Activated CD8-positive, alpha-beta T cell treated with anti-CD3 and anti-CD28 coated beads for 36 hours (primary cell): ENCODE data around the gene VRK1. TPM values are rescaled to one million over a fixed set of nuclear protein-coding genes. Genes with fewer than 3 reads are reported as not detected.

Experiments
- ATAC-seq: fragments of 200-7000 bp; cut with Tn5 transposase; one replicate; pipeline ENCODE4 v1.10.0; 2021; ENCODE audit warnings: mild to moderate bottlenecking, moderate library complexity
- CTCF ChIA-PET: fragments of 350-600 bp; sonication (Branson Sonifier 250); formaldehyde crosslinking; loops from one replicate; lab custom pipeline; 2021; ENCODE audit warnings: antibody characterized with exemption; lab: Charles Lee
- POLR2A ChIA-PET: fragments of 350-600 bp; sonication (Branson Sonifier 250); formaldehyde crosslinking; loops from one replicate; lab custom pipeline; 2021; ENCODE audit warnings: antibody characterized with exemption; lab: Charles Lee
- DNase-seq: peaks from one replicate; pipeline ENCODE4 v3.0.0-alpha.2; 2020
- H3K27ac Mint-ChIP-seq: one replicate; pipeline ENCODE4 v1.8.0; 2021; ENCODE audit warnings: mild to moderate bottlenecking, mixed read lengths
- H3K27me3 Mint-ChIP-seq: one replicate; pipeline ENCODE4 v1.8.0; 2021; ENCODE audit warnings: mixed read lengths
- H3K36me3 Mint-ChIP-seq: one replicate; pipeline ENCODE4 v1.8.0; 2021; ENCODE audit warnings: low read depth, mixed read lengths
- H3K4me1 Mint-ChIP-seq: one replicate; pipeline ENCODE4 v1.8.0; 2021; ENCODE audit warnings: low read depth, mixed read lengths
- H3K4me3 Mint-ChIP-seq: one replicate; pipeline ENCODE4 v1.8.0; 2021; ENCODE audit warnings: mild to moderate bottlenecking, moderate library complexity, mixed read lengths
- H3K9me3 Mint-ChIP-seq: one replicate; pipeline ENCODE4 v1.8.0; 2021; ENCODE audit warnings: mixed read lengths
- CTCF ChIP-seq: fragments of 200-600 bp; IDR thresholded peaks from one replicate; pipeline ENCODE4 v1.8.0; 2022; ENCODE audit warnings: antibody characterized with exemption, mild to moderate bottlenecking
- intact Hi-C: fragments of 100-400 bp; cut with micrococcal nuclease; formaldehyde crosslinking; loops from one replicate; pipeline ENCODE4 v1.10.0; 2022
- total RNA-seq, 2 experiments: library from RNA; stranded (reverse); gene quantifications; one replicate each; pipeline ENCODE4 v1.2.3, GENCODE V29; 2021

The VRK1 gene
- total RNA-seq, 2 experiments from 2014 or later, result 80.8 to 82.4 TPM

GRCh38 chr14:96897184-96897583 lies 100.0 kb downstream of the VRK1 start:
- Mint-ChIP-seq H3K36me3 (no peaks in the 10 kb centered on the region), H3K27ac (no peak overlapping the region), H3K9me3 (no peaks in the 10 kb centered on the region), H3K4me3 (no peak overlapping the region), H3K27me3 (no peaks in the 10 kb centered on the region), H3K4me1 (peaks cover 10% of the 10 kb centered on the region)
- POLR2A ChIA-PET, result interaction anchor here (1.1 kb wide), 1 partner anchor 9 kb away, joined by 3 read pairs; no protein-coding TSS in a partner anchor
- DNase-seq (no peak), ATAC-seq (no peak)
- CTCF ChIA-PET, result no interaction called here
- no peak for TF ChIP-seq CTCF
- intact Hi-C loops, result no loop called here

GRCh38 chr14:96901227-96901626 lies 104.0 kb downstream of the VRK1 start:
- ChIA-PET CTCF (no interaction called here), POLR2A (no interaction called here)
- H3K27ac Mint-ChIP-seq, result no peak overlapping the region
- intact Hi-C loops, result no loop called here
- H3K27me3 Mint-ChIP-seq, result no peaks in the 10 kb centered on the region
- no peak for TF ChIP-seq CTCF
- no peak overlapping the region for H3K4me3 Mint-ChIP-seq
- no peak for ATAC-seq
- H3K4me1 Mint-ChIP-seq, result peaks cover 2% of the 10 kb centered on the region
- peaks cover 2% of the 10 kb centered on the region for H3K36me3 Mint-ChIP-seq
- no peaks in the 10 kb centered on the region for H3K9me3 Mint-ChIP-seq
- DNase-seq, result no peak

GRCh38 chr14:96902004-96902403 lies 104.8 kb downstream of the VRK1 start:
- intact Hi-C loops, result no loop called here
- Mint-ChIP-seq H3K4me3 (no peak overlapping the region), H3K36me3 (peaks cover 5% of the 10 kb centered on the region), H3K27me3 (no peaks in the 10 kb centered on the region), H3K9me3 (no peaks in the 10 kb centered on the region), H3K27ac (no peak overlapping the region), H3K4me1 (peaks cover 2% of the 10 kb centered on the region)
- POLR2A ChIA-PET, result no interaction called here
- DNase-seq (no peak), ATAC-seq (no peak)
- CTCF ChIA-PET, result no interaction called here
- no peak for TF ChIP-seq CTCF

GRCh38 chr14:96903444-96904023 lies 106.4 kb downstream of the VRK1 start:
- TF ChIP-seq CTCF, result no peak
- intact Hi-C loops, result no loop called here
- Mint-ChIP-seq H3K36me3 (peaks cover 6% of the 10 kb centered on the region), H3K4me1 (peaks cover 2% of the 10 kb centered on the region), H3K4me3 (no peak overlapping the region), H3K27me3 (no peaks in the 10 kb centered on the region), H3K27ac (no peak overlapping the region), H3K9me3 (no peaks in the 10 kb centered on the region)
- ATAC-seq, result no peak
- POLR2A ChIA-PET, result no interaction called here
- no peak for DNase-seq
- CTCF ChIA-PET, result no interaction called here

- Mint-ChIP-seq H3K9me3 (peaks cover 2% of the 10 kb centered on the region), H3K4me3 (no peak overlapping the region), H3K4me1 (peaks cover 2% of the 10 kb centered on the region), H3K27me3 (no peaks in the 10 kb centered on the region), H3K27ac (no peak overlapping the region), H3K36me3 (peaks cover 9% of the 10 kb centered on the region)
- ChIA-PET POLR2A (no interaction called here), CTCF (no interaction called here)
- TF ChIP-seq CTCF, result no peak
- no peak for DNase-seq
- ATAC-seq, result no peak
- intact Hi-C loops, result no loop called here
These were observed 107.0 kb downstream of the VRK1 start for GRCh38 chr14:96904201-96904600.
